ENCODE data around the gene RPUSD2.

The RPUSD2 gene

DNA sequence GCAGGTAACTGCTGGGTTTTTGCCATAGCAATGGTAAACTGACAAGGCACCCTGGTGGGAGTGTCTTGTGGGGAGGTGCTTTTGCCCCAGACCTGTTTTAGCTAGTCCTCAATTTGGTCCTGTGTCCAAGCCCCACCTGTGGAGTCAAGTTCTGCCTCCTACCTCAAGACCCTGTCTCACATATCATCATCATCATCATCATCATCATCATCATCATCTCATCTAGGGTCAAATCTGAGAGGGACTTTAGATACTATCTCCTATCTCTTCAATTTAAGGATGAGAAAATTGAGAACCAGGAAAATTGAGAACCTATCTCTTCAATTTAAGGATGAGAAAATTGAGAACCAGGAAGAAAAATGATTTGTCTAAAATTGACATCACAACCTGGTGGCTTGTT lies 34.8 kb downstream of the RPUSD2 start:
- TF ChIP-seq, protein P1, sequence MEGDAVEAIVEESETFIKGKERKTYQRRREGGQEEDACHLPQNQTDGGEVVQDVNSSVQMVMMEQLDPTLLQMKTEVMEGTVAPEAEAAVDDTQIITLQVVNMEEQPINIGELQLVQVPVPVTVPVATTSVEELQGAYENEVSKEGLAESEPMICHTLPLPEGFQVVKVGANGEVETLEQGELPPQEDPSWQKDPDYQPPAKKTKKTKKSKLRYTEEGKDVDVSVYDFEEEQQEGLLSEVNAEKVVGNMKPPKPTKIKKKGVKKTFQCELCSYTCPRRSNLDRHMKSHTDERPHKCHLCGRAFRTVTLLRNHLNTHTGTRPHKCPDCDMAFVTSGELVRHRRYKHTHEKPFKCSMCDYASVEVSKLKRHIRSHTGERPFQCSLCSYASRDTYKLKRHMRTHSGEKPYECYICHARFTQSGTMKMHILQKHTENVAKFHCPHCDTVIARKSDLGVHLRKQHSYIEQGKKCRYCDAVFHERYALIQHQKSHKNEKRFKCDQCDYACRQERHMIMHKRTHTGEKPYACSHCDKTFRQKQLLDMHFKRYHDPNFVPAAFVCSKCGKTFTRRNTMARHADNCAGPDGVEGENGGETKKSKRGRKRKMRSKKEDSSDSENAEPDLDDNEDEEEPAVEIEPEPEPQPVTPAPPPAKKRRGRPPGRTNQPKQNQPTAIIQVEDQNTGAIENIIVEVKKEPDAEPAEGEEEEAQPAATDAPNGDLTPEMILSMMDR (conservative IDR thresholded peaks at IDR 0.05; ENCODE audit: low read depth, low read length), result no peak
- no peak overlapping the region for H3K4me3 ChIP-seq (ENCODE audit: low read depth, low read length)
- DNase-seq (ENCODE audit: low read depth), result no peak

DNA sequence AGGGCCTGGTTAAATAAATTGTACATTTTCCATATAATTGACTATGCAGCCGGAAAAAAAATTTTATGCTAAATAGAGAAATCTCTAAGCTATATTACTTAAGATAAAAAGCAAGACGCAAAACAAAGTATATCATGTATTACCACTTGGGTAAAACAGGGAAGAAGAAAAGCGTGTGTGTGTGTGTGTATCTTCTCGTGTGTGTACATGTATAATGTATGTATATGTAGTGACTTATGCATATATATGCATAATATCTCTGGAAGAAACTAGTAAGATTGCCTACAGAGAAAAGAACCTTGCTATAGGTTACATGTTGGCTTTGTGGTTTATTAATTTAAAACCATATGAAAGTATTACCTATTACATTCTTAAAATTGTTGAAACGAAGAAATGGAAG lies 44.0 kb downstream of the RPUSD2 start:
- TF ChIP-seq, protein P1 (conservative IDR thresholded peaks at IDR 0.05; ENCODE audit: low read depth, low read length), result no peak
- no peak overlapping the region for H3K4me3 ChIP-seq (ENCODE audit: low read depth, low read length)
- no peak for DNase-seq (ENCODE audit: low read depth)

GRCh38 chr15:40618023-40618422 lies 48.9 kb downstream of the RPUSD2 start:
- DNase-seq (ENCODE audit: low read depth), result no peak
- no peak overlapping the region for H3K4me3 ChIP-seq (ENCODE audit: low read depth, low read length)
- TF ChIP-seq, protein P1 (conservative IDR thresholded peaks at IDR 0.05; ENCODE audit: low read depth, low read length), result no peak

DNA sequence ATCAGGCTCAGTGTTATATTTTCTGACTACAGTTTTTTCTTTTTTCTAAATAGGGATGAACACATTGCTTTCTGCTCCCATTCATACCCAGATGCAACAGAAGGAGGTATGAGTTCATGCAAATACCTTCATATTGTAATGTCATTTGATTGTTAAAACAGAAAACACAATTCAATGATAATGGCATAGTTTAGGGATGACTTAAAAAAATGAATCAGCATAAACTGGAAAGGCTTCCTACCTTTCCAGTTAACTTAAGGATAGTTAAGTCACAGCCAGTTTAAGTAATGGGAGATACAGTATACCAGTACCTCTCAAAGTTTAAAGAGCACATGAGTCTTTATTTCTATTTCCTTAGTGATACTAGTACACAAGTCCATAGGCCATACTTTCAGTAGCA lies 49.8 kb downstream of the RPUSD2 start:
- H3K4me3 ChIP-seq (ENCODE audit: low read depth, low read length), result no peak overlapping the region
- no peak for DNase-seq (ENCODE audit: low read depth)
- TF ChIP-seq, protein P1 (conservative IDR thresholded peaks at IDR 0.05; ENCODE audit: low read depth, low read length), result no peak

DNA sequence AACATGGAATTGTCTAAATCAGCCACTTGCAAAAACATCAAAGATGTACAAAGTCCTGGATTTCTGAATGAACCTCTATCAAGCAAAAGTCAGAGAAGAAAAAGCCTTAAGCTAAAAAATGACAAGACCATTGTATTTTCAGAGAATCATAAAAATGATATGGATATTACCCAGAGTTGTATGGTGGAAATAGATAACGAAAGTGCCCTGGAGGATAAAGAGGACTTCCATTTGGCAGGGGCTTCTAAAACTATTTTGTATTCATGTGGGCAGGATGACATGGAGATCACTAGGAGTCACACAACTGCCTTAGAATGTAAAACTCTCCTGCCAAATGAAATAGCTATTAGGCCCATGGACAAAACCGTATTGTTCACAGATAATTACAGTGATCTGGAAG lies 54.3 kb downstream of the RPUSD2 start:
- no peak for DNase-seq (ENCODE audit: low read depth)
- TF ChIP-seq, protein P1 (conservative IDR thresholded peaks at IDR 0.05; ENCODE audit: low read depth, low read length), result no peak
- no peak overlapping the region for H3K4me3 ChIP-seq (ENCODE audit: low read depth, low read length)
